ENCODE measurements around the gene TMEM256.
A peak's percentile ranks its signal among the peaks of the same experiment; 100 is the strongest.

TMEM256 gene

DNA sequence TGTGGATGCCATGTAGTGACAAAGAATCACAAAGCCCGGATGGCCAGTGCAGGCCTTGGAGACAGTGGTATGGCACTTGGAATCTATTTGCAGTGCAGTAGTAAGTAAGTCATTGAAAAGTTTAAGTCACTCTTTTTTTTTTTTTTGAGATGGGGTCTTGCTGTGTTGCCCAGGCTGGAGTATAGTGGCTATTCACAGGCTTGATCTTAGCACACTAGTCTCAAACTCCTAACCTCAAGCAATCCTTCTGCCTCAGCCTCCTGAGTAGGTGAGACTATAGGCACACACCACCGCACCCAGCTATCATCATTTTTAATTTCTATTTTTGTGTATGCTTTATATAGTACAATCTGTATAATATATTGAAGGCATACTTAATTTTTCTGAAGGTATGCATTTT, 5.3 kb downstream of the TMEM256 start:
- no peaks in the 10 kb centered on the region for H3K9me3 ChIP-seq (ENCODE audit: low read depth, low read length)
- H3K9ac ChIP-seq (ENCODE audit: insufficient read length), result no peak overlapping the region
- TF ChIP-seq EZH2 (IDR thresholded peaks at IDR 0.05), result no peak
- no peaks in the 10 kb centered on the region for H3K36me3 ChIP-seq (ENCODE audit: insufficient read depth, low read length)
- DNase-seq (ENCODE audit: low read depth, low spot score), result no peak
- no peak overlapping the region for H3K27ac ChIP-seq
- no peak overlapping the region for H3K4me3 ChIP-seq

DNA sequence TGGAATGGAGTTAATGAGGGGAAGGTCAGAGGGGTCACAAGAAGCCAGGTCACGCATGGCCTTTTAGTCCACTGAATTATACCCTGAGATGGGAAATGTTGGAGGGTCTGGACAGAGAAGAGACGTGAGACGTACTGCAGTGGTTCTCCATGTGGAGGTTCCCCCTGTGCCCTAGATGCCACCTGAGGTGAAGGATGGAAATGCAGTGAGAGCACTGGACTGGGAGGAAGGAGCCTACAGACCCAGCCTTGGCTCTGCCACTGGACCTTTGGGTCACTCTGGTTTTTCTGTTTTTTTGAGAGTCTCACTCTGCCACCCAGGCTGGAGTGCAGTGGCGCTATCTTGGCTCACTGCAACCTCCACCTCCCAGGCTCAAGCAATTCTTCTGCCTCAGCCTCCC, 7.8 kb downstream of the TMEM256 start:
- no peak for DNase-seq (ENCODE audit: low read depth, low spot score)
- Histone ChIP-seq H3K4me3 (no peak overlapping the region), H3K27ac (no peak overlapping the region), H3K9ac (ENCODE audit: insufficient read length) (no peak overlapping the region), H3K36me3 (ENCODE audit: insufficient read depth, low read length) (no peaks in the 10 kb centered on the region), H3K9me3 (ENCODE audit: low read depth, low read length) (no peaks in the 10 kb centered on the region)
- TF ChIP-seq EZH2 (IDR thresholded peaks at IDR 0.05) (no peak), POLR2AphosphoS5 (IDR thresholded peaks at IDR 0.05; ENCODE audit: borderline replicate concordance, low read depth, low read length) (no peak), FOXP2 (optimal IDR thresholded peaks at IDR 0.05; ENCODE audit: control extremely low read depth, extremely low read length, insufficient read depth) (no peak)

DNA sequence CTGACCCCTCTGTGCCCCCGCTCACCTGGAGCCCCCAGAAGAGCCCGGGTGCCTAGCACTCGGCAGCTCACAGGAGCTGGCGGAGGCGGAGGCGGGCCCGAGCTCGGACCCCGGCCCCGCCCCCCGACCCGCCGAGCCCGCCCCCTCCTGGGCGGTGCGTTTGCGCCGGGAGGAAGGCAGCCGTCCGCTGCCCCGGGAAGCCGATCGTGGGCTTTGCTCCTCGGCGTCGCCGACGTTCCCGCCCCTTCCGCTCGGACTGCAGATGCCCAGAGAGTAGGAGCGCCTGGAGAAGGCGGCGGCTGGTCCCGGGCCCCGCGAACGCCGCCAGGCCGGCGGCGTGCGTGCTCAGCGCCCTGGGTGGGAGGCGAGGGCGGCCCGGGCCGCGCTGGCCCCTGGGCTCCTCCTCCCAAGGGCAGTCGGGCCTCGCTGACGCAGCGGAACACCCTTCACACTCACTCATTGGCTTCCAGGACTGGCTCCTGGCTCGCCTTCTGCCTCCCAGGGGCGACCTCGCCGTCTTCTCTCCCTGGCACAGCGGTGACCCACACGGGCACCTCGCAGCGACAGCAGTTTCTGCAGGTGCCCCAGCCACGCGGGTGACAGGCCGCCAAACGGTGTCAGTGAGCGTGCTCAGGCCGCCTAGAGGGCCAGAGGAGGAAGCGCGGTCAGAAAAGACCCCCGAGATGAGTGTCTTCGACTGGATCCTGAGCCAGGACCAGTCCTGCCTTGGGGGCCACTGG, 9.3 kb downstream of the TMEM256 start, which contains the start of gene PLSCR3:
Gene PLSCR3 (minus strand): TSS at position 74 of the 740 bp plus-strand sequence. CDS start 415 bp downstream, outside the sequence.
- Histone ChIP-seq H3K9me3 (ENCODE audit: low read depth, low read length) (no peaks in the 10 kb centered on the region), H3K9ac (ENCODE audit: insufficient read length) (peak within 1 kb of the TSS; percentile 70), H3K36me3 (ENCODE audit: insufficient read depth, low read length) (no peaks in the 10 kb centered on the region), H3K27ac (no peak within 1 kb of the TSS), H3K4me3 (peak within 1 kb of the TSS; percentile 89)
- no peak for TF ChIP-seq EZH2 (IDR thresholded peaks at IDR 0.05)
- TF ChIP-seq POLR2AphosphoS5 (IDR thresholded peaks at IDR 0.05; ENCODE audit: borderline replicate concordance, low read depth, low read length), result peak; percentile 35; the same call in 1 of the 2 replicates
- TF ChIP-seq FOXP2 (optimal IDR thresholded peaks at IDR 0.05; ENCODE audit: control extremely low read depth, extremely low read length, insufficient read depth), result no peak
- DNase-seq (ENCODE audit: low read depth, low spot score), result no peak

DNA sequence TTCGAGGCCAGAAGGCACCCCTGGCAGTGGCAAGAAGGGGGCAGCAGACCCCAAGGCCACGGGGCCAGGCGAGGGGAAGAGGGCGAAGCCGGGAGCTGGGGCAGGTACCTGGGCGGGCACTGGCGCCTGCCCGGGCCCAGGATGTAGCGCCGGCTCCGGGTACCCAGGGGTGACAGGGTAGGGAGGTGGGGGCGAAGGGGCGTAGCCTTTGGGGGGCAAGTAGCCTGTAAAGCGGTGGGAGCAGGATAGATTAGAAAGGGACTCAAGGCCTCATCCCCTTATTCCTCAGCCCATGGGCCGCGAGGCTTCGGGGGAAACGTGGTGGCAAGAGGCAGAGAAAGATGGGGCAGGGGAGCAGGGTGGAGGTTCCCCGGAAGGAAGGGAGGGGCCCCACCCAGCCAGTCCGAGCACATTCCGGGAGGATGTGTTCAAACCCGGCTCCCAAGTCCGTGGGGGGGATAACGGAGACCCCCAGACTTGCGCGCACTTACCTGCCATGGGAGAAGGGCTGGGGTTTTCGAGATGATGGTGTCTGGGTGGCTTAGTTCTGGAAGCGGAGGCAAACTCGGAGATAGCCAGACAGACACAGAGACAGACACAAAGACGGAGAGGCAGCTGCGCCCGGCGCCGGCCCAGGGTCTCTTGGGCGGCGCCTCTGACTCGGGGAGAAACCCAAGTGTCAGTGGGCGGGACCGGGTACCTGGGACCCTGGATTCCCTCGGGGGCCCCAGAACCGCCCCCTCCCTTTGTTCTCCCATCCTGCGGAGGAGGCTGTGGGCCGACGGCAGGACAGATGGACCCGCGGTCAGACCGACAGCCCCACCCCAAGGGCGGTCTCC, 10.1 kb downstream of the TMEM256 start:
- TF ChIP-seq FOXP2 (optimal IDR thresholded peaks at IDR 0.05; ENCODE audit: control extremely low read depth, extremely low read length, insufficient read depth) (no peak), POLR2AphosphoS5 (IDR thresholded peaks at IDR 0.05; ENCODE audit: borderline replicate concordance, low read depth, low read length) (no peak), EZH2 (IDR thresholded peaks at IDR 0.05) (no peak)
- Histone ChIP-seq H3K4me3 (peak overlapping the region; percentile 89), H3K9ac (ENCODE audit: insufficient read length) (peak overlapping the region; percentile 70), H3K9me3 (ENCODE audit: low read depth, low read length) (no peaks in the 10 kb centered on the region), H3K27ac (no peak overlapping the region), H3K36me3 (ENCODE audit: insufficient read depth, low read length) (no peaks in the 10 kb centered on the region)
- DNase-seq (ENCODE audit: low read depth, low spot score), result no peak

DNA sequence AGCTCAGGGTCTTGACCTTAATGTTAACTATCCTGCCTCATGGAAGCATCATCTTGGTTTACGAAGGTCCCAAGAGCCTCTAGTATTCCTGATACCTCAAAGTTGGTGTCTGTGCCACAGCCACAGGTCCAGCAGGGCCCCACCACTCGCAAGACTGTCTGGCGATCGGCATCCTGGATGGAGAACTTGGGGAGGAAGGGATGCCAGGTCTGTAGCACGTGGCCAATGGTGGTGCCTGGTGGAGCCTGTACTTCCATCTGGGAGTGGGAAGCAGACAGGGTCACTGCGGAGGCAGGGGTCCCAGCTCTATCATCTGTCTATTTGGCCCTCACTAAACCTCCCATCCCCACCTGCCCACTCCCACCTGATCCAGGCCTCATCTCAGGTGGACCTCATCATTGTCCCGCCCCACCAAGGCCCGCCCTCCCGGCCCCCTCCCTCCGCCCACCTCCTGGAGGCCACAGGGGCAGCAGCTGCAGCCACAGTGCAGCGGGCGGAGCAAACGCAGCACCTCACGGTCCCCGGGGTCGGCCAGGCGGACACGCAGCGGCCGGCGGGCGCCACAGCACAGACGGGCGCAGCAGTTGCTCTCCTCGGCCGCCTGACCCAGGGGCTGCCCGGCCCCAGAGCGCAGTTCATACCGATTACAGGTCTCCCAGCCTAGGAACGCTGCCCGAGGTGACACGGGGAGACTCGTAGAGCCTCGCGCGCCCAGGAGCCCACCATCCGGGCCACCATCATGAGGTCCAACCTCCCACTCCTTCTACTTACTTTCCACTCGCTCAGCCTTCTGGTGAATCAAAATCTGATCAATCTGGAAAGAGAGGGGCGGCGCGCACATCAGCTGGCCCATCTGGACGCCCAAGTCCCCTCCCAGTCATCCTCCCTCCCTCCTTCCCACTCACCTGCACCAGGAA, 10.9 kb downstream of the TMEM256 start:
- Histone ChIP-seq H3K9me3 (ENCODE audit: low read depth, low read length) (no peaks in the 10 kb centered on the region), H3K4me3 (peak overlapping the region; percentile 89)
- DNase-seq (ENCODE audit: low read depth, low spot score), result no peak

DNA sequence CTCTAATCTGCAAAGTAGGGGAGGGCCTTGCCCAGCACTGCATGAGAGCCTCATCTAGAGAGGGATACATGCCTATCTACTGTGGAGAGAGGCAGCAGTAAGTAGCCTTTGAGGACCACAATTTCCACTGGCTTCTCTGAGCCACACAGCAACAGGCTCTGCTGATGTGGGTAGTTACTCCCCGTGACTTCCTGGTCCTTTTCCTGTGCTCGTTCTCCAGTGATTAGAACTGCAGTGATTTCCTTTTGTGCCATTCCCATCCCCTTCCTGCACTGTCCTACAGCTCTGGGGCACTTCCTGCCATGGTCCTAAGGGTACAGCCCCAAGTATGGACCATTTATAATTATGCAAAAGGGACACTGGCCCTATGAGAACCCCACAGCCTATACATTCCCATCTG, 12.6 kb downstream of the TMEM256 start:
- TF ChIP-seq EZH2 (IDR thresholded peaks at IDR 0.05), result no peak
- TF ChIP-seq FOXP2 (optimal IDR thresholded peaks at IDR 0.05; ENCODE audit: control extremely low read depth, extremely low read length, insufficient read depth), result no peak
- no peak for TF ChIP-seq POLR2AphosphoS5 (IDR thresholded peaks at IDR 0.05; ENCODE audit: borderline replicate concordance, low read depth, low read length)
- H3K27ac ChIP-seq, result no peak overlapping the region
- no peak for DNase-seq (ENCODE audit: low read depth, low spot score)
- no peak overlapping the region for H3K4me3 ChIP-seq
- no peak overlapping the region for H3K9ac ChIP-seq (ENCODE audit: insufficient read length)
- no peaks in the 10 kb centered on the region for H3K9me3 ChIP-seq (ENCODE audit: low read depth, low read length)
- no peaks in the 10 kb centered on the region for H3K36me3 ChIP-seq (ENCODE audit: insufficient read depth, low read length)

More for the DNA sequence above, 10.9 kb downstream of the TMEM256 start:
- TF ChIP-seq POLR2AphosphoS5 (IDR thresholded peaks at IDR 0.05; ENCODE audit: borderline replicate concordance, low read depth, low read length) (no peak), FOXP2 (optimal IDR thresholded peaks at IDR 0.05; ENCODE audit: control extremely low read depth, extremely low read length, insufficient read depth) (no peak), EZH2 (IDR thresholded peaks at IDR 0.05) (no peak)
- Histone ChIP-seq H3K9ac (ENCODE audit: insufficient read length) (no peak overlapping the region), H3K36me3 (ENCODE audit: insufficient read depth, low read length) (no peaks in the 10 kb centered on the region), H3K27ac (no peak overlapping the region)

DNA sequence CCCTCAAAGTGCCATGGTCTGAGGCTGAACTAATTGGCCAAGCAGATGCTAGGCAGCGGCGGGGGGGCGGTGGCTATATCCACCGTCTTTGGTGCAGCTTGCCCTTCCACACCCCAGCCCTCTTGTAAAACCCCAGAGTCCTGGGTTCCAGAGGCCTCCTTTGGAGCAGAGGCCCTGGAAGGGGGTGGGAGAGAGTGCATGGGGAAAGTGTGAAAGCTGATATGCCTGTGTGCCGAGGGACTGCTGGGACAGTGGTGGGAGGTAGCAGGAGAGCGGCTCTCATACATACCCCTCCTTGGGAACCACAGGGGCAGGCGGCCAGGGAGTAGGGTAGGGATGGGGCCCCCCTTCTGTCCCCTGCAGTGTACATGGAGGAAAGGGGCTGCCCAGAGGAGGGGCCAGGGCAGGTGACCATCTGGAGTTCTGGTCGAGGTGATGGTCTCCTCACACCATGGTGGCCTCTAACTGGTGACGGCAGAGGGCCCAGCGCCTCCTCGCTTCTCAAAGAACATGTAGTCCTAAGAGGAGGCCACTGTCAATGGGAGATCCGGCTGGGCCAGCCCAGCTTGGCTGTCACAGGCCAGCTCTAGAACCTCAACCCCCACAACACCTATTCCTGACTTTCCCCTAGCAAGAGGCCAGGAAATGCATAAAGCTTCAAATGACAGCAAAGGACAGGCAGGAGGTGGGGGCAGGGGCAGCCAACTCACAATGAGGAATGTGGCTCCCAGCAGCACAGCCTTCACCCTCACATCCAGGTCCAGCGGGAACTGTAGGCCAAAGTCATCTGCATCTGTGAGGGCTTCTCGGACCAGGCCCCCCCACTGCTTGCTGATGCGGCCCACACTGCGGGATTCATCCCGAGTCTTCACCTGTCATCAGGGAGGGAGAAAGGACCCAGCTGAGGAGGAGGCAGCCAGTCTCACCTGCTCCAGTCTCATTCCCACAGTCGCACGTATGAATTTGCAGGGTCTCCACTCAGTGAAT, 13.7 kb downstream of the TMEM256 start:
- H3K27ac ChIP-seq, result no peak overlapping the region
- TF ChIP-seq POLR2AphosphoS5 (IDR thresholded peaks at IDR 0.05; ENCODE audit: borderline replicate concordance, low read depth, low read length) (no peak), FOXP2 (optimal IDR thresholded peaks at IDR 0.05; ENCODE audit: control extremely low read depth, extremely low read length, insufficient read depth) (no peak), EZH2 (IDR thresholded peaks at IDR 0.05) (no peak)
- H3K9me3 ChIP-seq (ENCODE audit: low read depth, low read length), result no peaks in the 10 kb centered on the region
- no peak overlapping the region for H3K9ac ChIP-seq (ENCODE audit: insufficient read length)
- H3K4me3 ChIP-seq, result no peak overlapping the region
- no peak for DNase-seq (ENCODE audit: low read depth, low spot score)
- H3K36me3 ChIP-seq (ENCODE audit: insufficient read depth, low read length), result no peaks in the 10 kb centered on the region
